ENCODE data around the gene LHFPL6. TPM values are rescaled to one million over a fixed set of nuclear protein-coding genes. Genes with fewer than 3 reads are reported as not detected.

Gene LHFPL6
- total and polyA plus RNA-seq, 8 donors = 50.5 to 113 (median 80.2) TPM

GRCh38 chr13:39326469-39327171 lies 276.4 kb downstream of the LHFPL6 start:
- no peak for ATAC-seq
- Histone ChIP-seq H3K27me3 (no peaks in the 10 kb centered on the region), H3K27ac (no peak overlapping the region), H3K9me3 (peaks cover 0 to 8% of the 10 kb centered on the region in 2 donors), H3K4me1 (no peaks in the 10 kb centered on the region), H3K4me3 (no peak overlapping the region), H3K36me3 (no peaks in the 10 kb centered on the region)
- DNase-seq = peak in 1 of 4 donors; percentile 32
- intact Hi-C loops (cut with DNase I) = no loop called here
- TF ChIP-seq CTCF (IDR thresholded peaks at IDR 0.05) = no peak

GRCh38 chr13:39324806-39325311 lies 278.1 kb downstream of the LHFPL6 start:
- no peak for ATAC-seq
- no peak overlapping the region for H3K27ac ChIP-seq
- H3K36me3 ChIP-seq = no peaks in the 10 kb centered on the region
- no peak for DNase-seq
- H3K4me1 ChIP-seq = no peaks in the 10 kb centered on the region
- intact Hi-C loops (cut with DNase I) = no loop called here
- no peak for TF ChIP-seq CTCF (IDR thresholded peaks at IDR 0.05)
- no peak overlapping the region for H3K4me3 ChIP-seq
- H3K9me3 ChIP-seq = no peaks in the 10 kb centered on the region
- H3K27me3 ChIP-seq = no peaks in the 10 kb centered on the region

- no peaks in the 10 kb centered on the region for H3K27me3 ChIP-seq
- H3K36me3 ChIP-seq = no peaks in the 10 kb centered on the region
- intact Hi-C loops (cut with DNase I) = no loop called here
- no peaks in the 10 kb centered on the region for H3K9me3 ChIP-seq
- no peak overlapping the region for H3K27ac ChIP-seq
- H3K4me1 ChIP-seq = no peaks in the 10 kb centered on the region
- H3K4me3 ChIP-seq = no peak overlapping the region
- ATAC-seq (no peak), DNase-seq (no peak)
- TF ChIP-seq CTCF (IDR thresholded peaks at IDR 0.05) = no peak
Measured at GRCh38 chr13:39322836-39323585, 280.0 kb downstream of the LHFPL6 start.

GRCh38 chr13:39321574-39321973 lies 281.4 kb downstream of the LHFPL6 start:
- H3K27ac ChIP-seq = no peak overlapping the region
- no peaks in the 10 kb centered on the region for H3K36me3 ChIP-seq
- no peaks in the 10 kb centered on the region for H3K4me1 ChIP-seq
- no peak overlapping the region for H3K4me3 ChIP-seq
- ATAC-seq = peak; percentile 38
- no peaks in the 10 kb centered on the region for H3K27me3 ChIP-seq
- peak in 2 of 4 donors; percentile 54 to 68 for DNase-seq
- intact Hi-C loops (cut with DNase I) = no loop called here
- no peak for TF ChIP-seq CTCF (IDR thresholded peaks at IDR 0.05)
- H3K9me3 ChIP-seq = no peaks in the 10 kb centered on the region

- no peak for ATAC-seq
- no peaks in the 10 kb centered on the region for H3K4me1 ChIP-seq
- no peak for DNase-seq
- H3K4me3 ChIP-seq = no peak overlapping the region
- H3K27me3 ChIP-seq = no peaks in the 10 kb centered on the region
- TF ChIP-seq CTCF (IDR thresholded peaks at IDR 0.05) = no peak
- H3K36me3 ChIP-seq = no peaks in the 10 kb centered on the region
- no peak overlapping the region for H3K27ac ChIP-seq
- no peaks in the 10 kb centered on the region for H3K9me3 ChIP-seq
- intact Hi-C loops (cut with DNase I) = no loop called here
Measured at GRCh38 chr13:39318161-39318560, 284.8 kb downstream of the LHFPL6 start.
